Upper lobe of right lung (tissue), 1 donor: ENCODE results near the gene ABHD6. TPM values are rescaled to one million over a fixed set of nuclear protein-coding genes. Genes with fewer than 3 reads are reported as not detected.

Source experiments
- ATAC-seq: fragments of 200-7000 bp; cut with Tn5 transposase; one replicate; pipeline ENCODE4 v1.9.1; 2020; ENCODE audit warnings: mild to moderate bottlenecking, moderate library complexity
- DNase-seq: peaks from one replicate; pipeline ENCODE4 v3.0.0-alpha.2; 2020
- H3K27ac ChIP-seq: fragments of 200-600 bp; one replicate; pipeline ENCODE4 v1.8.0; 2022
- H3K27me3 ChIP-seq: fragments of 200-600 bp; one replicate; pipeline ENCODE4 v1.8.0; 2022; ENCODE audit warnings: mild to moderate bottlenecking
- H3K36me3 ChIP-seq: fragments of 200-600 bp; one replicate; pipeline ENCODE4 v1.8.0; 2022
- H3K4me1 ChIP-seq: fragments of 200-600 bp; one replicate; pipeline ENCODE4 v1.8.0; 2022
- H3K4me3 ChIP-seq: fragments of 200-600 bp; one replicate; pipeline ENCODE4 v1.8.0; 2022; ENCODE audit warnings: mild to moderate bottlenecking
- H3K9me3 ChIP-seq: fragments of 200-600 bp; one replicate; pipeline ENCODE4 v1.8.0; 2022
- CTCF ChIP-seq: fragments of 200-600 bp; IDR thresholded peaks from one replicate; pipeline ENCODE4 v1.8.0; 2022; ENCODE audit warnings: antibody characterized with exemption
- intact Hi-C: fragments of 100-400 bp; cut with DNase I; formaldehyde crosslinking; loops from one replicate; pipeline ENCODE4 v1.11.0; 2022
- total RNA-seq: library from RNA; stranded (reverse); fragmentation: NEBNext Ultra II Directional; extraction: Animal tissue kit (Norgen Biotek cat#: 25700); gene quantifications from one replicate; pipeline ENCODE4 v1.2.1, GENCODE V29; 2021
- donor health status: DM: no; HTN: yes; CAD: no; lungs with severe emphysema.

ABHD6 gene
- total RNA-seq, 1 donor from 2014 or later: 19.1 TPM

GRCh38 chr3:58256511-58256910 is 18.9 kb downstream of the ABHD6 start:
- Histone ChIP-seq H3K36me3 (peaks cover 20% of the 10 kb centered on the region), H3K27me3 (no peaks in the 10 kb centered on the region), H3K4me3 (no peak overlapping the region), H3K4me1 (no peaks in the 10 kb centered on the region), H3K27ac (no peak overlapping the region), H3K9me3 (no peaks in the 10 kb centered on the region)
- TF ChIP-seq CTCF: no peak
- no peak for DNase-seq
- ATAC-seq: no peak
- intact Hi-C loops: no loop called here

DNA sequence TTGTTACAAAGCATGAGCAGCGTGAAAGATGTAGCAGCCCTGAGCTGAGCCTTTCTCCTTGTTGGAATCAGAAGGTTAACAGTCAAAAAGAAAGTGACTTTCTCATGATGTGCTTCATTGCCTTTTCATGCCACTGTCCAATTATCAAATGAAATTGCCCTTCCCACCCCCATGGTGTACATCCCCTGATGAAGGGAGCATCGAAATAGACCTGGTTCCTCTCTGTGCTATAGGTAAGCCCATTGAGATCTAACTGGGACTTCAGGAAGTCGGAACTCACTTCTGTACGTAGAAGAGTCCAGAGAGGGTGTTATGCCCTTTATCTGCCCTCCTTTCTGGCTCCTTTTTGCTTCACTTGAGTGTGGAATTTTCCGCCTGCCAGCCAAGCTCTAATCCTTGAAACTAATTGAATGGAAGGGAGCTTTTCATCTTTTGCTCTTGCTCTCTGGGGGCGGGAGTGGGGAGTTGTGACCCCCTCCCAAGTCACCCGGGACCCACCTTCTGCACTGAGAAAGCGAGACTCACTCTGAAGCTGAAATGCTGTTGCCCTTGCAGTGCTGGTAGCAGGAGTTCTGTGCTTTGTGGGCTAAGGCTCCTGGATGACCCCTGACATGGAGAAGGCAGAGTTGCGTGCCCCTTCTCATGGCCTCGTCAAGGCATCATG is 20.9 kb downstream of the ABHD6 start:
- no peak overlapping the region for H3K27ac ChIP-seq
- intact Hi-C loops: no loop called here
- no peak for ATAC-seq
- TF ChIP-seq CTCF: no peak
- no peaks in the 10 kb centered on the region for H3K27me3 ChIP-seq
- no peak overlapping the region for H3K4me3 ChIP-seq
- H3K36me3 ChIP-seq: peaks cover 20% of the 10 kb centered on the region
- no peaks in the 10 kb centered on the region for H3K4me1 ChIP-seq
- no peaks in the 10 kb centered on the region for H3K9me3 ChIP-seq
- DNase-seq: no peak

DNA sequence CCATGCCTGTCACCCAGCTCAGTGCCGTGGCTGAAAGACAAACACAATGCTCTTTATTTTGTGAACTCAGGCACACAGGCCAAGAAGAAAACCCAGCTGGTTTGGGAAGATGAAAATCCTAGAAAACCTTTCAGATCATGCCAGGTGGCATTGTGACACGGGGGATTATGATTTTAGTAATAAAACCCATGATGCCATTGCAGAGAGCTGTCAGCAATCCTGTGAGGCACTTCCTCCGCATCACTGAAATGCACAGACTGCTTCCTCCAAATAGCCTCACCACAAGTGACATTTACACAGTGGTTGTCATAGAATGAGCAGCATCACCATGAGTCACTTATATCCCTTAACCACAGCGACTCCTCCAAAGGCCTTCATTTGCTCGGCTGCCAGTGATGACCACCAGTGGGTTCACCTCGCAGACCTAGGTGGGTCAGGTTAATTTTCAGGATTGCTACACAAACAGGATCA is 22.7 kb downstream of the ABHD6 start:
- TF ChIP-seq CTCF: no peak
- no peaks in the 10 kb centered on the region for H3K27me3 ChIP-seq
- no peaks in the 10 kb centered on the region for H3K4me1 ChIP-seq
- no peak overlapping the region for H3K27ac ChIP-seq
- DNase-seq (no peak), ATAC-seq (peak; percentile 74)
- H3K36me3 ChIP-seq: peaks cover 20% of the 10 kb centered on the region
- intact Hi-C loops: no loop called here
- no peaks in the 10 kb centered on the region for H3K9me3 ChIP-seq
- H3K4me3 ChIP-seq: no peak overlapping the region

GRCh38 chr3:58260733-58261132 is 23.1 kb downstream of the ABHD6 start:
- Histone ChIP-seq H3K4me1 (no peaks in the 10 kb centered on the region), H3K4me3 (no peak overlapping the region), H3K27me3 (no peaks in the 10 kb centered on the region), H3K27ac (no peak overlapping the region), H3K36me3 (peaks cover 20% of the 10 kb centered on the region), H3K9me3 (no peaks in the 10 kb centered on the region)
- DNase-seq: no peak
- no peak for TF ChIP-seq CTCF
- no peak for ATAC-seq
- intact Hi-C loops: no loop called here

GRCh38 chr3:58261954-58262666 is 24.5 kb downstream of the ABHD6 start:
- TF ChIP-seq CTCF: no peak
- ATAC-seq: no peak

More at GRCh38 chr3:58261954-58262666, 24.5 kb downstream of the ABHD6 start:
- H3K27ac ChIP-seq: no peak overlapping the region
- H3K4me3 ChIP-seq: no peak overlapping the region
- no peaks in the 10 kb centered on the region for H3K9me3 ChIP-seq
- no peaks in the 10 kb centered on the region for H3K4me1 ChIP-seq
- DNase-seq: no peak
- H3K27me3 ChIP-seq: no peaks in the 10 kb centered on the region
- intact Hi-C loops: no loop called here
- H3K36me3 ChIP-seq: peaks cover 20% of the 10 kb centered on the region
